CD8-positive, alpha-beta memory T cell (primary cell): Measurements from ENCODE around the gene PPFIA4. TPM values are rescaled to one million over a fixed set of nuclear protein-coding genes. Genes with fewer than 3 reads are reported as not detected.

Experiments used
- CTCF ChIA-PET: fragments of 350-600 bp; sonication (Branson Sonifier 250); formaldehyde crosslinking; loops from one replicate; lab custom pipeline; 2021; ENCODE audit warnings: antibody characterized with exemption; lab: Charles Lee
- POLR2A ChIA-PET: fragments of 350-600 bp; sonication (Branson Sonifier 250); formaldehyde crosslinking; loops from one replicate; lab custom pipeline; 2021; ENCODE audit warnings: antibody characterized with exemption; lab: Charles Lee
- DNase-seq, 5 donors: peaks; one replicate each; pipeline versions ENCODE4 v3.0.0 to v3.0.0-alpha.2; 2020 to 2022; ENCODE audit warnings: mixed read lengths in 1 of 5
- H3K27ac ChIP-seq: one replicate; pipeline ENCODE4 v1.7.0; 2013; ENCODE audit warnings: low read depth, mild to moderate bottlenecking, low read length, moderate library complexity
- H3K27me3 ChIP-seq: 2 replicates; pipeline ENCODE4 v1.7.0; 2013; ENCODE audit warnings: low read length, mild to moderate bottlenecking; ENCODE audit not compliant: insufficient read depth, poor library complexity, severe bottlenecking
- H3K36me3 ChIP-seq: 2 replicates; pipeline ENCODE4 v1.7.0; 2013; ENCODE audit warnings: mild to moderate bottlenecking, low read length, moderate library complexity; ENCODE audit not compliant: insufficient read depth
- H3K4me1 ChIP-seq: 2 replicates; pipeline ENCODE4 v1.7.0; 2013; ENCODE audit warnings: mild to moderate bottlenecking, low read length, moderate library complexity; ENCODE audit not compliant: insufficient read depth
- H3K4me3 ChIP-seq: 2 replicates; pipeline ENCODE4 v1.7.0; 2013; ENCODE audit warnings: mild to moderate bottlenecking, low read length
- H3K9me3 ChIP-seq: 2 replicates; pipeline ENCODE4 v1.7.0; 2013; ENCODE audit warnings: mild to moderate bottlenecking, low read length
- H3K27ac Mint-ChIP-seq, 8 donors: one replicate each; pipeline ENCODE4 v1.8.0; 2020 to 2021; ENCODE audit warnings: mixed read lengths in 8 of 8, mild to moderate bottlenecking in 6 of 8, inconsistent platforms in 3 of 8, moderate library complexity in 3 of 8
- H3K27me3 Mint-ChIP-seq, 2 donors: one replicate each; pipeline ENCODE4 v1.8.0; 2020 to 2021; ENCODE audit warnings: mixed read lengths in 2 of 2, mild to moderate bottlenecking in 1 of 2, moderate library complexity in 1 of 2
- H3K36me3 Mint-ChIP-seq, 3 donors: one replicate each; pipeline ENCODE4 v1.8.0; 2020 to 2021; ENCODE audit warnings: mixed read lengths in 3 of 3, inconsistent platforms in 1 of 3, mild to moderate bottlenecking in 1 of 3
- H3K4me1 Mint-ChIP-seq, 3 donors: one replicate each; pipeline ENCODE4 v1.8.0; 2020 to 2021; ENCODE audit warnings: mixed read lengths in 3 of 3, inconsistent platforms in 1 of 3, mild to moderate bottlenecking in 1 of 3
- H3K4me3 Mint-ChIP-seq, 7 donors: one replicate each; pipeline ENCODE4 v1.8.0; 2020 to 2021; ENCODE audit warnings: mixed read lengths in 7 of 7, mild to moderate bottlenecking in 6 of 7, moderate library complexity in 4 of 7, inconsistent platforms in 2 of 7
- H3K9me3 Mint-ChIP-seq, 5 donors: one replicate each; pipeline ENCODE4 v1.8.0; 2020 to 2022; ENCODE audit warnings: mixed read lengths in 5 of 5, mild to moderate bottlenecking in 3 of 5, moderate library complexity in 2 of 5, inconsistent platforms in 1 of 5
- polyA plus RNA-seq: library from polyadenylated mRNA; unstranded; fragments of 300-500 nt; fragmentation: Illumina TruSeq; gene quantifications from one replicate; pipeline ENCODE4 v1.2.3, GENCODE V29; 2021
- total RNA-seq, 2 experiments: library from RNA; stranded (reverse); gene quantifications; one replicate each; pipeline ENCODE4 v1.2.3, GENCODE V29; 2021

The PPFIA4 gene
- total and polyA plus RNA-seq, 3 experiments from 2014 or later: 1.2 to 1.5 TPM; not detected in 1

DNA sequence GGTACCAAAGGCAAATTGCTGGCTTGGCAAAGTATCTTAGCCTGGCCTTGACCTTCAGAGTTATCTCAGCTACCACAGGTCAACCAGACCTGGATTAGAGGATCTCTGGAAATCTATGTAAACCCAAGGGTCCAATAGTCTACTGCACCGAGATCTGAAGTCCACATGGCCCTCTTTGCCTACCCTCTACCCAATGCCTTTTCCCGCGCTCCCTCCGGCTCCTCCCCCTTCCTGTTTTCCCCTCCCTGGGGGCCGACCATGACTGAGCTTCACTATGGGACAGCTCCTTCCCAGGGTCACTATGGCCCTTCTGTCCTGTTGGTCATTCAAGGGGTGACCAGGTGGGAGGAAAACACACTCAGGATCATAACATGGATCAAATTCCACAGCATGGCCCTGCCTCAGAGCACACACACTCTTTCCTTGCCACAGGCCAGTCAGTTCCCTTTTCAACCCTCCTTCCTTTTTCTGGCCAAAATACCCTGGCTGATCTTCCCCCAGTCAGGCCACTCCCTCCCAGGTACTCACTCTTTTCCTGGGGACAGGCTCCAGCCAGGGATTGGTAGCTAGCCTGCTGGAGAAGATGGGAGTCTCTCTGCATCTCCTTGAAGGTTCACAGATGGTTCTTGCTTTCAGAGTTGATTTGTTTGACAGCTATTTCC lies 38.2 kb upstream of the PPFIA4 start:
- H3K4me1 Mint-ChIP-seq: no peaks in the 10 kb centered on the region
- ChIA-PET CTCF (interaction anchor here (2.8 kb wide), 1 partner anchor 11 kb away, joined by 9 read pairs; no protein-coding TSS in a partner anchor), POLR2A (no interaction called here)
- Histone ChIP-seq H3K27ac (no peak overlapping the region), H3K4me3 (no peak overlapping the region), H3K4me1 (no peaks in the 10 kb centered on the region), H3K9me3 (no peaks in the 10 kb centered on the region), H3K27me3 (no peaks in the 10 kb centered on the region), H3K36me3 (no peaks in the 10 kb centered on the region)
- H3K27ac Mint-ChIP-seq: no peak overlapping the region
- peaks cover 0 to 6% (median 0%) of the 10 kb centered on the region in 3 donors for H3K36me3 Mint-ChIP-seq
- no peak overlapping the region for H3K4me3 Mint-ChIP-seq
- H3K27me3 Mint-ChIP-seq: peaks cover 16 to 53% of the 10 kb centered on the region in 2 donors
- peaks cover 0 to 3% (median 0%) of the 10 kb centered on the region in 5 donors for H3K9me3 Mint-ChIP-seq
- no peak for DNase-seq

DNA sequence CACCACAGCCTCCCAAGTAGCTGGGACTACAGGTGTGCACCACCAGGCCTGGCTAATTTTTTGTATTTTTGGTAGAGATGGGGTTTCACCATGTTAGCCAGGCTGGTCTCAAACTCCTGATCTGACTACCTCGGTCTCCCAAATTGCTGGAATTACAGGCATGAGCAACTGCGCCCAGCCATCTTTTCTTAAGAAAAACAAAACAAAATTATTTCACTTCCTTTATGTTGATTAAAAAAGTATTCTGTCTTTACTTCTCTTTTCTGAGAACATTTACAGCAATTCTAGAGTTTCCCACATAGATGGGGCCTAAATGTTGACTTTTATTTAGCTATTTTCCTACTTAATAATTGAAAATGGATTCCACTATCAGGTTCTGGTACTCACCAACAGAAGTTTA lies 36.4 kb upstream of the PPFIA4 start:
- peaks cover 0 to 3% (median 0%) of the 10 kb centered on the region in 5 donors for H3K9me3 Mint-ChIP-seq
- no peaks in the 10 kb centered on the region for H3K4me1 Mint-ChIP-seq
- Histone ChIP-seq H3K4me1 (no peaks in the 10 kb centered on the region), H3K36me3 (no peaks in the 10 kb centered on the region), H3K27ac (no peak overlapping the region), H3K4me3 (no peak overlapping the region), H3K27me3 (no peaks in the 10 kb centered on the region), H3K9me3 (no peaks in the 10 kb centered on the region)
- ChIA-PET POLR2A (no interaction called here), CTCF (interaction anchor here (2.8 kb wide), 1 partner anchor 9 kb away, joined by 9 read pairs; no protein-coding TSS in a partner anchor)
- peaks cover 26 to 66% of the 10 kb centered on the region in 2 donors for H3K27me3 Mint-ChIP-seq
- no peak overlapping the region for H3K27ac Mint-ChIP-seq
- no peak for DNase-seq
- H3K36me3 Mint-ChIP-seq: peaks cover 0 to 6% (median 0%) of the 10 kb centered on the region in 3 donors
- no peak overlapping the region for H3K4me3 Mint-ChIP-seq

DNA sequence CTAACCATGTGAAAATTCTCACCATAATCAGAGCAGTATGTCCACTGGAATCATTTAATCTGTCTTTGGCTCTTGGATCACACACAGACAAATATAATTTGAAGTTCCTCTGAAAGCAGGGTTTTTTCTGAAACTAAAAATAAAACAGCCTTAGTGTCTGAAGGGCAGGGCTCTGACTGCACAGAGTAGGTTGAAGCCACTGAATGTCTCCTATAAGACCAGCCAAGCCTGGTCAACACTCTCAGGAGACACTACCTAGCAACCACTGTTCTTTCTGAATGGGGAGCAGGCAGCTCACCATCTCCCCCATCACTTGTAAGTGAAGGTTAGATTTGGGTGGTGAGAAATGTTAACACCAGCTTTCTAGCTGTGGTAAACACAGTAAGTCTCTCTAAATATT lies 35.2 kb upstream of the PPFIA4 start:
- Mint-ChIP-seq H3K27me3 (peaks cover 34 to 74% of the 10 kb centered on the region in 2 donors), H3K36me3 (peaks cover 0 to 6% (median 0%) of the 10 kb centered on the region in 3 donors), H3K9me3 (peaks cover 0 to 3% (median 0%) of the 10 kb centered on the region in 5 donors), H3K27ac (no peak overlapping the region), H3K4me3 (no peak overlapping the region), H3K4me1 (no peaks in the 10 kb centered on the region)
- CTCF ChIA-PET: no interaction called here
- H3K4me1 ChIP-seq: no peaks in the 10 kb centered on the region
- no peaks in the 10 kb centered on the region for H3K36me3 ChIP-seq
- H3K4me3 ChIP-seq: no peak overlapping the region
- H3K27me3 ChIP-seq: no peaks in the 10 kb centered on the region
- no peak for DNase-seq
- POLR2A ChIA-PET: no interaction called here
- H3K27ac ChIP-seq: no peak overlapping the region
- H3K9me3 ChIP-seq: no peaks in the 10 kb centered on the region

DNA sequence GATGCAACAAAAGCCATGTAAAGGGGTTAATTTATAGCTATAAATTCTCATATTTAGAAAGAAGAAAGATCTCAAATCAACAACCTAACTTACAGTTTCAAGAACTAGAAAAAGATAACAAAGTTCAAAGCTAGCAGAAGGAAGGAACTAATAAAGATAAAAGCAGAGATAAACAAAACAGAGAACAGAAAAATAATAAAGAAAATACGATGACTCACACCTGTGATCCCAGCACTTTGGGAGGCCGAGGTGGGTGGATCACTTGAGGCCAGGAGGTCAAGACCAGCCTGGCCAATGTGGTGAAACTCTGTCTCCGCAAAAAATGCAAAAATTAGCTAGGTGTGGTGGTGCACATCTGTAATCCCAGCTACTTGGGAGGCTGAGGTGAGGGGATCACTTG lies 31.5 kb upstream of the PPFIA4 start:
- ChIA-PET CTCF (interaction anchor here (0.8 to 2.2 kb wide), 3 partner anchors 8 to 244 kb away, joined by 3 to 6 read pairs (median 3); partner anchors contain the start of gene TMEM183A), POLR2A (interaction anchor here (0.5 kb wide), 1 partner anchor 29 kb away, joined by 5 read pairs; no protein-coding TSS in a partner anchor)
- H3K4me3 ChIP-seq: no peak overlapping the region
- Mint-ChIP-seq H3K27me3 (peaks cover 33 to 74% of the 10 kb centered on the region in 2 donors), H3K36me3 (peaks cover 0 to 6% (median 0%) of the 10 kb centered on the region in 3 donors), H3K27ac (no peak overlapping the region), H3K4me3 (no peak overlapping the region), H3K9me3 (peaks cover 0 to 3% (median 0%) of the 10 kb centered on the region in 5 donors), H3K4me1 (peaks cover 6 to 7% (median 6%) of the 10 kb centered on the region in 3 donors)
- no peak for DNase-seq
- H3K9me3 ChIP-seq: no peaks in the 10 kb centered on the region
- no peaks in the 10 kb centered on the region for H3K27me3 ChIP-seq
- H3K27ac ChIP-seq: no peak overlapping the region
- H3K36me3 ChIP-seq: no peaks in the 10 kb centered on the region
- H3K4me1 ChIP-seq: no peaks in the 10 kb centered on the region

DNA sequence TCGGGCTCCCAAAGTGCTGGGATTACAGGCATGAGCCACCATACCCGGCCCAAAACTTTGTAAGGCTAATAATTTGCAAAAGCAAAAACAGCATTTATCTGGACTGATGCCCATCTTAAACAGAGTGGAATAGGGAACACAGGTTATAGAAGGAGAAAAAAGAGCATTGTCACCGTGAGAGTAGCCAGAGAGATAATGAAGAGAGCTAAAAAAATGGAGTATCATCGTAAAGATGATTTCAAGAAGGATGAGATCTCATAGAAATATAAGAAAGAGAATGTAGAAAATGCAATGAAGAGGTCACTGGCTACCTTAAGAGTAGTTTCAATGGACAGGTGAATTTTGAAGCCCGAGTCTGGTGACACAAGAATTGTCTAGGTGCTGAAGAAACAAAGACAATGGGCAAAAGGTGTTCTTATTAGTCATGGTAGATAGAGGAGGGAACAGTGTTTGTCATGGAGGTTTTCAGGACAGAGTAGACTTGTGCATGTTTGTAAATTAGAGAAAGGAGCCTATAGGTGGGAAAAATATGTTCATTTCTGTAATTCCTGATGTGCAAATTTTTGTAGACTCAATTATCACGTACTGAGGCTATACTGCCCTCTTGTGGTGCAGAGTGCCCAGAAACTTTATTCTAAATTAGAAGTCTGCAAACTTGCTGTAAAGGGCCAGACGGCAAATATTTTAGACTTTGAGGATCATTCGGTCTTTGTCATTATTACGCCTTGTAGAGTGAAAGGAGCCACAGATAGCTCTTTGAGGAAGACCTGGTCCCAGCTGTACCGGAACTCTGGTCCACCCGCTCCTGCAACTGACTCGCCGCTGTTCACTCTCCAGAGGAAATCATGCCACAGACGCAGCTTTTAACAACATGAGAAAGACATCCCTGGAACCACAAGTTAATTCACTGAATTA lies 27.2 kb upstream of the PPFIA4 start:
- peak overlapping the region in 1 of 8 donors; percentile 4 for H3K27ac Mint-ChIP-seq
- peaks cover 6 to 7% (median 6%) of the 10 kb centered on the region in 3 donors for H3K4me1 Mint-ChIP-seq
- DNase-seq: peak; percentile 46 to 69 (median 52)
- no peaks in the 10 kb centered on the region for H3K36me3 ChIP-seq
- no peaks in the 10 kb centered on the region for H3K4me1 ChIP-seq
- H3K27me3 Mint-ChIP-seq: peaks cover 16 to 39% of the 10 kb centered on the region in 2 donors
- CTCF ChIA-PET: interaction anchor here (0.6 to 2.8 kb wide), 18 partner anchors 8 to 282 kb away, joined by 3 to 9 read pairs (median 4); partner anchors contain the start of genes KLHL12 and TMEM183A
- H3K4me3 Mint-ChIP-seq: peak overlapping the region in 3 of 7 donors; percentile 35 to 60 (median 52)
- no peak overlapping the region for H3K27ac ChIP-seq
- no peaks in the 10 kb centered on the region for H3K27me3 ChIP-seq
- no peak overlapping the region for H3K4me3 ChIP-seq
- POLR2A ChIA-PET: interaction anchor here (0.5 kb wide), 1 partner anchor 53 kb away, joined by 3 read pairs; no protein-coding TSS in a partner anchor
- no peaks in the 10 kb centered on the region for H3K36me3 Mint-ChIP-seq
- H3K9me3 ChIP-seq: no peaks in the 10 kb centered on the region
- H3K9me3 Mint-ChIP-seq: no peaks in the 10 kb centered on the region

DNA sequence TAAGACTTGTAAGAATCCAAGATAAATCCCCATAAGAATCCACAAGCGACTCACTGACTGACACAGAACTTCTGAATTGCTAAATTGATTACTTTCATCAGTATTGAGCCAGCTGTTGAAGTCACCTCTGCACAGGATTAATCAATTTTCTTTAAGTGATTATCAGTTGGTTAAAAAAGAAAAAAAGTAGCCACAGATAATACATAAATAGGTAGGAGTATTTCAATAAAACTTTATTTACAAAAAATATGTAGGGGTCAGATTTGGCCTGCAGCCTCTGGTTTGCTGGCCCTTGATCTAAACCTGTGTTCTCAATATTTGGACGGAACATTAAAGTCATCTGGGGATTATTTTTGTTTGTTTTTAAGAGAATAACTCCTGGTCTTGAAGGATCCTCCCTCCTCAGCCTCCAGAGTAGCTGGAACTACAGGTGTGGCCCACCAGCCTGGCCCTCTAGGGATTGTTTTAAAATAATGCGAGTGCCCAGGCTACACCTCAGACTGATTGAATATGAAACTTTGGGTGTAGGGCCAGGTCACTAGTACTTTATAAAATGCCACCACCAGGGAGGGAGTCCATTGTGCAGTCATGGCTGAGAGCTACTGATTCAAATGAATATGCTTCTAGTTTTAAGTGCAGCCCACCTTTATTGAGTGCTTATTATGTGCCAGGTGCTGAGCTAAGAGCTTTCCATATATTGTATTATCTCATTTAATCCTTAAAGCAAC lies 25.9 kb upstream of the PPFIA4 start:
- Histone ChIP-seq H3K9me3 (no peaks in the 10 kb centered on the region), H3K27me3 (no peaks in the 10 kb centered on the region), H3K27ac (no peak overlapping the region), H3K36me3 (no peaks in the 10 kb centered on the region), H3K4me1 (no peaks in the 10 kb centered on the region), H3K4me3 (no peak overlapping the region)
- Mint-ChIP-seq H3K36me3 (no peaks in the 10 kb centered on the region), H3K27me3 (peaks cover 7 to 28% of the 10 kb centered on the region in 2 donors), H3K27ac (no peak overlapping the region), H3K4me3 (no peak overlapping the region), H3K9me3 (no peaks in the 10 kb centered on the region), H3K4me1 (peaks cover 6 to 7% (median 6%) of the 10 kb centered on the region in 3 donors)
- ChIA-PET CTCF (interaction anchor here (0.9 to 2.8 kb wide), 4 partner anchors 26 to 249 kb away, joined by 3 to 8 read pairs (median 5); partner anchors contain the start of gene KLHL12), POLR2A (no interaction called here)
- DNase-seq: no peak

DNA sequence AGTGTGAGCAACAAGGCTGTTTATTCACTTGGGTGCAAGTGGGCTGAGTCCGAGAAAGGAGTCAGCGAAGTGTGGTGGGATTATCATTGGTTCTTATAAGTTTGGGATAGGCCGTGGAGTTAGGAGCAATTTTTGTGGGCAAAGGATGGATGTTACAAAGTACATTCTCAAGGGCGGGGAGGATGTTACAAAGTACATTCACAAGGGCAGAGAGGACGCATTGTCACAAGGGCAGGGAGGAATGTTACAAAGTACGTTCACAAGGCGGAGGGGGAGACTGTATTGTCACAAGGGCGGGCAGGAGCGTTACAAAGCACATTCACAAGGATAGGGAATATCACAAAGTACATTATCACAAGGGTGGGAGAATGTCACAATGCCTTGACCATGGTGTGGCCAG lies 24.3 kb upstream of the PPFIA4 start:
- Histone ChIP-seq H3K27ac (no peak overlapping the region), H3K36me3 (no peaks in the 10 kb centered on the region), H3K4me3 (no peak overlapping the region), H3K4me1 (peaks cover 6% of the 10 kb centered on the region), H3K27me3 (no peaks in the 10 kb centered on the region), H3K9me3 (no peaks in the 10 kb centered on the region)
- Mint-ChIP-seq H3K4me3 (no peak overlapping the region), H3K27ac (no peak overlapping the region), H3K36me3 (peaks cover 0 to 3% (median 0%) of the 10 kb centered on the region in 3 donors), H3K27me3 (peaks cover 3 to 16% of the 10 kb centered on the region in 2 donors), H3K4me1 (peaks cover 14 to 17% (median 16%) of the 10 kb centered on the region in 3 donors), H3K9me3 (peaks cover 0 to 1% (median 0%) of the 10 kb centered on the region in 5 donors)
- POLR2A ChIA-PET: no interaction called here
- CTCF ChIA-PET: interaction anchor here (0.7 kb wide), 1 partner anchor 275 kb away, joined by 4 read pairs; no protein-coding TSS in a partner anchor
- DNase-seq: no peak
